Activated T-helper 17 cell treated with anti-CD3 and anti-CD28 coated beads, Interleukin-2, amount 50 U/mL, for 72 hours (primary cell): ENCODE data around the gene RNF114. TPM values are rescaled to one million over a fixed set of nuclear protein-coding genes. Genes with fewer than 3 reads are reported as not detected.
"Not testable (repeated sequence)": the region's sequence is repeated elsewhere in the genome, so short reads cannot be mapped to it uniquely, and the experiment has no call there.

Source experiments
- ATAC-seq: fragments of 150-1000 bp; cut with Tn5 transposase; replicated peaks from 2 replicates; pipeline ENCODE4 v1.10.0; 2021; ENCODE audit warnings: mild to moderate bottlenecking, moderate library complexity
- H3K27ac Mint-ChIP-seq: one replicate; pipeline ENCODE4 v1.8.0; 2022; ENCODE audit warnings: mixed read lengths
- H3K27me3 Mint-ChIP-seq: one replicate; pipeline ENCODE4 v1.8.0; 2022; ENCODE audit warnings: mixed read lengths
- H3K36me3 Mint-ChIP-seq: one replicate; pipeline ENCODE4 v1.8.0; 2022; ENCODE audit warnings: low read depth, mild to moderate bottlenecking, mixed read lengths
- H3K4me1 Mint-ChIP-seq: one replicate; pipeline ENCODE4 v1.8.0; 2022; ENCODE audit warnings: mixed read lengths
- H3K4me3 Mint-ChIP-seq: one replicate; pipeline ENCODE4 v1.8.0; 2022; ENCODE audit warnings: mild to moderate bottlenecking, mixed read lengths
- H3K9me3 Mint-ChIP-seq: one replicate; pipeline ENCODE4 v1.8.0; 2022; ENCODE audit warnings: mixed read lengths
- total RNA-seq, 2 donors: library from RNA; stranded (reverse); gene quantifications; one replicate each; pipeline ENCODE4 v1.2.3, GENCODE V29; 2022

RNF114 gene
- total RNA-seq, 2 donors from 2014 or later = 59.8 to 65.0 TPM

DNA sequence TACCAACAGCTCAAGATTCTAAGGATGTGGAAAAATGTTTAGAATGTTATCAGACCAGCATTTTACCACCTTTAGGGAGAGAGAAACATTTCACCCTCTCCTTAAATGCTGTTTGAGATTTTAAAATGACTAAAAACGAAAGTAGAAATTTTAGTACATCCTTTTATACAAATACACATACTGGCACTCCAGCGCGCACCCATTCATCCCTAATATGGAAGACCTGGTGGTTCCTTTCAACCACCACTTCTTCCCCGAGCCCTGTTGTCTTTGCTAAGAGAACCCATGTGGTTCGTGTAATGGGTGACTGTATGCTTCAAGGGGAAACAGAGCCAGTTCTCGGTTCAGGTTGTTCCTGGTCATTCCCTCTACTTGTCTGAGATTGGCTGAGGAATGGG lies 42.1 kb upstream of the RNF114 start:
- Mint-ChIP-seq H3K36me3 (peaks cover 14% of the 10 kb centered on the region), H3K9me3 (no peaks in the 10 kb centered on the region), H3K27ac (peak overlapping the region; percentile 93), H3K4me3 (peak overlapping the region; percentile 75), H3K4me1 (peaks cover 22% of the 10 kb centered on the region), H3K27me3 (no peaks in the 10 kb centered on the region)
- ATAC-seq = peak; percentile 87

DNA sequence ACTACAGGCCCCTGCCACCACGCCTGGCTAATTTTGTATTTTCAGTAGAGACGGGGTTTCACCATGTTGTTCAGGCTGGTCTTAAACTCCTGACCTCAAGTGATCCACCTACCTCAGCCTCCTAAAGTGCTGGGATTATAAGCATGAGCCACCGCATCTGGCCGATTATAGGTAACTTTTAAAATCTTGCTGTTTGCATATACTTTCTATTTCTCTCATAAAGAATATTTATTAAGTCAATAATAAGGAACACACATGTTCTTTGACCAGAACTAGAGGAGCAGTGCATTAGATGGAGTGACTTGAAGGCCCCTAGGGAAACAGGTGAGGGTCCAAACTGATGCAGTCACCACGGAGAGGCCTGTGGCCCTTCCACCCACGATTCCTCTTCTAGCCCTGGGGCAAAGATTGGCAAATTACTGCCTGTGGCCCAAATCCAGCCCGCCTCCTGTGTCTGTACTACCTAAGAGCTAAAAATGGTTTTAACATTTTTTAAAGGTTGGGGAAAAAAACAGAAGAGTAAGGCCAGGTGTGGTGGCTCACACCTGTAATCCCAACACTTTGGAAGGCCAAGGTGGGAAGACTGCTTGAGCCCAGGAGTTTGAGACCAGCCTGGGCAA lies 40.6 kb upstream of the RNF114 start:
- not testable (repeated sequence) for H3K9me3 Mint-ChIP-seq, H3K36me3 Mint-ChIP-seq, H3K27ac Mint-ChIP-seq, ATAC-seq, H3K4me3 Mint-ChIP-seq, H3K27me3 Mint-ChIP-seq
- H3K4me1 Mint-ChIP-seq = peaks cover 22% of the 10 kb centered on the region

DNA sequence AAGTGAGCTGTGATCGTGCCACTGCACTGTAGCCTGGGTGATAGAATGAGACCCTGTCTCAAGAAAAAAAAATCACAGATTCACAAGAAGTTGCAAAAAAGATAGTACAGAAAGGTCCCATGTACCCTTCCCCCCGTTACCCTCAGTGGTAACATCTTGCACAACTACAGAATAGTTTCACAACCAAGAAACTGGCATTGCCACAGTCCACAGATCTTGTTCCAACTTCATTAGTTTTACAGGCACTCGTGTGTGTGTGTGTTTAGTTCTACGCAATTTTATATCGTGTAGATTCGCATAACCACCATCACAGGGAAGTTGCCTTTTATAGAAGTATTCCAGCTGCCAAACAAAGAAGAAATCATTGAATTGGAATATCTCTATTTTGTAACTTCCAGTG lies 40.0 kb upstream of the RNF114 start:
- Mint-ChIP-seq H3K36me3 (no peaks in the 10 kb centered on the region), H3K9me3 (no peaks in the 10 kb centered on the region), H3K4me3 (no peak overlapping the region), H3K27me3 (no peaks in the 10 kb centered on the region), H3K4me1 (peaks cover 22% of the 10 kb centered on the region), H3K27ac (no peak overlapping the region)
- no peak for ATAC-seq

DNA sequence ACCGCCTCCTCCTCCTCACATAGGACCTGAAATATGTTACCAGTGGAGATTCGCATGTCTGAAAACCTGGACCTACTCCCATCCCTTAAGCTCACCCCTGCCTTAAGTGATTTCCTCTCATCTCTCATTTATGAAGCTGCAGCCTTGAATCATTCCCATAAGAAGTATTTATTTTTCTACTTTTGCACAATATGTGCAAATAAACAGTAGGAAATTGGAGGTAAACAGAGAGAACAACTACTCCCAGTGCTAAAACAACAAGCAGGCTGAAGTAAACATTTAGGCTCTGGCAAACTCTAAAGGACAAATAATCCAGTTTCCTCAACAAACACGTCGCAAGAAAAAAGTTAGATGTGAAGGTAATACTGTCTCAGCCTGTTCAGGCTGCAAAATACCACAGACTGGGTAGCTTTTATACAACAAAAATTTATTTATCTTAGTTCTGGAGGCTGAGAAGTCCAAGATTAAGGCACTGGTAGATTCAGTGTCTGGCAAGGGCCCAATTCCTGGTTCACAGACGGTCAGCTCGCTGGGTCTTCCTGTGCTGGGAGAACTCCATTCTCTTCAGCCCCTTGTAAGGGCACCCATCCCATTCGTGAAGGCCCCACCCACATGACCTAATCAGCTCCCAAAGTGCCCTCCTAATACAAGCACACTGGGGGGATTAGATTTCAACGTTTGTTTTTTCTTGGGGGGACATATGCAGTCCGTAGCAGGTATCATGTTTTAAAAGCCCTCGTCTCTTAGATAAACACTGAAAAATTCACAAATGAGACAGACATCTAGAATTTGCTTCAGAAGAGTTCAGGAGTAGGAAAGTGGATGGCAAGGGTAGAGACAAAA lies 36.4 kb upstream of the RNF114 start:
- ATAC-seq = no peak
- Mint-ChIP-seq H3K4me3 (no peak overlapping the region), H3K27ac (no peak overlapping the region), H3K4me1 (peaks cover 5% of the 10 kb centered on the region), H3K9me3 (no peaks in the 10 kb centered on the region), H3K27me3 (no peaks in the 10 kb centered on the region), H3K36me3 (peaks cover 23% of the 10 kb centered on the region)

DNA sequence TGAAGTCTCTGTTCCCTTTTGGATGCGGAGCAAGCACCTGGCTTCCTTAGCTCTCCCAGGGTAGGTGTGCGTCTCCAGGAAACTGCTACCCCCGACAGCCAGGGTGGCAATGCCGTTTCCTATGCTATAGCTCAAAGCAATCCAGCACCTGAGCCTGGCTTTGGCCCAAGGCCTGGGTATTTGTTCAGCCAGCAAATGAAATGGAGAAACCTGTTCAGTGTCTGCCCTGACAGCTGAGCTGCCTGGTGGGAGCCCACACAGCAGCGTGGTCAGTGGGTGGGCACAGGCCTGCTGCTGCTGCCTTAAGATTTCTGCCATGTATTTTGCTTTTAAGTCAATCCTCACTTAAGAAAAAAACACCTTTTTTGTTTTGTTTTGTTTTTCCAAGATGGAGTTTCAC lies 34.6 kb upstream of the RNF114 start:
- Mint-ChIP-seq H3K27me3 (no peaks in the 10 kb centered on the region), H3K9me3 (no peaks in the 10 kb centered on the region), H3K4me3 (no peak overlapping the region), H3K4me1 (peaks cover 3% of the 10 kb centered on the region), H3K36me3 (peaks cover 41% of the 10 kb centered on the region), H3K27ac (no peak overlapping the region)
- no peak for ATAC-seq

DNA sequence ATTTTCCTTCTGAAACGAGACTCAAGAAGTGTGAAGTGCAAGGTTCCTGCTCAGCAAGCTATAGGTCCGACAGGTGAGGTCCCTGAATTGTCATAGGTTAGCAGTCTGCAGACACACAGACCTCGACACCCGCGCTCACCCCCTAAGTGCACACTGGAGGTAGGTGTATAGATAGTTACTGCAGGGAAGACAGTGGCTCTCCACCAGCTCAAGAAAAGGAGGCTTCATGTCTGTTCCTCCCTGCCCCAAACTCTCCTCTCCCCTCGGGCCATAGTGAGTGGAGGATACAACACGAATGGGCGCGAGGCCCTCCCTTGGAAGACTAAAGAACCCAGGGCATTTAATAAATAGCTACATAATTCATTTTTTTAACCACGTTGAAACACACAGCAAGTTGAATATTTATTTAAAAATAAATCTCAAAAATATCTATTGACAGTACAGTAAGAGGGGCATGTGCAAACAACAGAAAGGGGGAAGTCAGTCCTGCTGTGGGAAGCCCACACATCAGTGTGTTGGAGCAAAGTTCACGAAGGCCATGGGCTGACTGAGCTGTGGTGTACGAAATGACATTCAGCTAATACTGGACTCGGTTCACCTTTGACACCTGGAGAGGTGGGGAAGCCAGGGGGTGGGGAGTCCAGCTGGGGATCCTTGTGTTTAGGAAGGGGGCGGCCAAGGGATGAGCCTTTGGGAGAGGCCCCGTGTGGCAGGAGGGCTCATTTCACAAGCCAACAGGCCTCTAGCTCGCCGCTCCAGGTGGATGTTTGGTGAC lies 31.6 kb upstream of the RNF114 start:
- H3K4me1 Mint-ChIP-seq = peaks cover 3% of the 10 kb centered on the region
- no peak overlapping the region for H3K27ac Mint-ChIP-seq
- H3K9me3 Mint-ChIP-seq = no peaks in the 10 kb centered on the region
- no peak for ATAC-seq
- no peak overlapping the region for H3K4me3 Mint-ChIP-seq
- no peaks in the 10 kb centered on the region for H3K27me3 Mint-ChIP-seq
- H3K36me3 Mint-ChIP-seq = peaks cover 66% of the 10 kb centered on the region

DNA sequence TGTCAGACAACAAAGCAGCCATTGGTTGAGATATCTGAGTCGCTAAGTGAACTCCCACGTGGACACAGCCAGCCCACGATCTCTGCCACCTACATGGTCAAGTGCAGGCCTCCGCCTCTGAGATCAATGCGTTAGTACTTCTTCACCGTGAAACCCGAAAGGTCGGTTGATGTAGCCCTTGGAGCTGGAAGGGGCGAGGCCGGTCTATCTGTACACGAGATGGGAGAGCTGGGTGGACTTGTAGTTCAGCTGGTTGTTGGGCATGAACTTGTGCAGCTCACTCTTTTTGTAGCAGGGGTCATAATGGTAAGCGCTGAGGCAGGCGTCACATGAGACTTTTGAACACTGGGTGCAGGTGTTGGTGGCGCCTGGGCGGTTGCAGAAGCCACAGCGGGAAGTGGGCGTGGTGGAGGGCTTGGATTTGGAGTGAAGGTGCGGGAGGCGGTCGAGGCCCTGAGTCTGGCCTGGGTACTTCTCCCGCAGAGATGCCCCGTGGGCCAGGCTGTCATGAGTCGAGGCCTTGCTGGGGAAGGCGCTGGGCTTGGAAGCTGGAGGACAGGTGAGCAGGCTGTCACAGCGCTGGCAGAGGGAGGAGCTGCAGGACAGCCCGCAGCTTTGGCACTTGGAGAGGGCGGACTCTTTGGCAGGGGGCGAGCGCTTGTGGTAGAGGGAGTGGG lies 30.6 kb upstream of the RNF114 start:
- Mint-ChIP-seq H3K4me3 (no peak overlapping the region), H3K4me1 (peaks cover 5% of the 10 kb centered on the region), H3K27ac (no peak overlapping the region), H3K36me3 (peaks cover 75% of the 10 kb centered on the region), H3K27me3 (no peaks in the 10 kb centered on the region), H3K9me3 (no peaks in the 10 kb centered on the region)
- ATAC-seq = no peak

DNA sequence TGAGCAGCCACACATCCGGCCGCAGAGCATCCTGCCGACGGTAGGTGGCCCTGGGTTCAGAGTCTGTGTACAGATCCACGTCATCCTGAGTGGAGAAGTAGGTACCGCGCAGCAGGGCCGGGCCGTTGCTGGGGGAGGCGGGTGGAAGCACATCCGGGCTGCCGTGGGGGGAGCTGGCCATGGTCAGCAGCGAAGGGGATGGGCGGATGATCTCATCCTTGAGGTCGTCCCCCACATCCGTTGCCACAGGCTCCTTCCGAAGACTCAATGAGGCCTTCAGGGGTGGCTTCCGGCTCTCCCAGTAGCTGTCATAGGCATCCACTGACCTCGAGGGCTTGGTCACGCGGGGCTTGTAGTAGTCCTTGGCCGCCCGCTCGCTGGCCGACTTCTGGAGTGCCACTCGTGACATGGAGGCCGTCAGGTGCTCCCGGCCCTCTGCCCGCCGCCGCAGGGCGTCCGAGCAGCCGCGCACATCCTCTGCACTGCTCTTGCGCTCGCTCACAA lies 30.0 kb upstream of the RNF114 start:
- Mint-ChIP-seq H3K9me3 (no peaks in the 10 kb centered on the region), H3K4me1 (peaks cover 5% of the 10 kb centered on the region), H3K36me3 (peaks cover 75% of the 10 kb centered on the region), H3K4me3 (no peak overlapping the region), H3K27ac (no peak overlapping the region), H3K27me3 (no peaks in the 10 kb centered on the region)
- no peak for ATAC-seq

DNA sequence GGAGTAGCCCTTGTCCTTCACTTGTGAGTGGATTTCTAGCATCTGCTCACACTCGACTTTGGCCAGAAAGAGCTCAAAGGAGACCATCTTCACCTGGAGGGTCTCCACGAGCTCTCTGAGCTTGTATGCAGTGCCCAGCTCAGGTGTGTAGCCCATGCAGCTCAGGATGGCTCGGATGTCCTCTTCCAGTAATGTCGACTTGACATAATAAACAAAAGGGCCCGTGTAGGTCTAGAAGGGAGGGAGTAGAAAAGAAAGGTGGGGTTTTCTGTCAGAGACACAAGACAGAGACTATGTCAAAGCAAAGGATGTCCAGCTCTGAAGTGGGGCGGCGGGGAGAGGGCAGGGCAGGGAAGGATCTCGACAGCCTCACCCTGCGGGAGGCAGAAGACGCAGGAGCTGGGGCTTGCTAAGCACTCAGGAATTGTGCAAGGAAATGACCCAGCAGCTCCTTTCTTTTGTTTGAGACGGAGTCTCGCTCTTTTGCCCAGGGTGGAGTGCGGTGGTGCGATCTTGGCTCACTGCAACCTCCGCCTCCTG lies 29.5 kb upstream of the RNF114 start:
- Mint-ChIP-seq H3K4me3 (no peak overlapping the region), H3K36me3 (peaks cover 75% of the 10 kb centered on the region), H3K27me3 (no peaks in the 10 kb centered on the region), H3K27ac (no peak overlapping the region), H3K9me3 (no peaks in the 10 kb centered on the region), H3K4me1 (peaks cover 5% of the 10 kb centered on the region)
- no peak for ATAC-seq

DNA sequence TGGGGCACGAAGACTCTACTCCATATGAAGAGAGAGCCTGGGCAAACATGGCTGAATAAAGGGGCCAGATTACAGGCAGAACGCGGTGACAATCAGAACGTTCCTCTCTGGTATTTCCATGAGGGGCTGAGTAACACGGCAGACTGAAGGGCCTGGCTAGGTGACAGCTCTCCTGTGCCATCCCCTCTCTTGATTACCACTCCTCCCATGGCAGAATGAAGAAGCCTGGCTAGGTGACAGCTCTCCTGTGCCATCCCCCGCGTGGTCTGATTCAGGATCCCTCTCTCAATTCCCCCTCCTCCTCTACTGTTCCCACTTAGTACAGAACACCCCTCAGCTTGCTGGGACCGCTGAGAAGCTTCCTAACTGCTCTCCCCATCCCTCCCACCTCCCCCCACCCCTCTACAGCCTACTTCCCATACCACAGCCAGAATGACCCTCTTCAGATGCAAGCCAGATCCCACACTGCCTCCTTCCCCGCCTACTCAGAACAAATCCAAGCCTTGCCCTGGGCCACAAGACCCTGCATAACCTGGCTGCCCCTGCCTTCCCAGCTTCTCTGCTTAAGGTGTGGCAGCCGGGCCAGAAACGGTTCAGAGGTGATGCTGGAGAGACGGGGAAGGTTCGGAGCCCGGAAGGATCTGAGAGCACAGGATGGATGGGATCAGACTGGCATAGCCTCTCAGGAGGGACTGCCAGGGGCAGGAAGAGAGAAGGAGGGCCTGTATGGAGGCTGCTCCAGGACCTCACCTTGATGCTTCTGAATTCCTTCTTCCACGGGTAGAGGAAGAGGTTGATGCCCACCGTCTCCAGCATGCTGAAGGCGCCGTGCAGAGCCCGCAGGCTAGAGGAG lies 28.6 kb upstream of the RNF114 start:
- H3K36me3 Mint-ChIP-seq = peaks cover 76% of the 10 kb centered on the region
- no peaks in the 10 kb centered on the region for H3K9me3 Mint-ChIP-seq
- no peak for ATAC-seq
- H3K4me1 Mint-ChIP-seq = peaks cover 8% of the 10 kb centered on the region
- H3K4me3 Mint-ChIP-seq = no peak overlapping the region
- H3K27ac Mint-ChIP-seq = no peak overlapping the region
- no peaks in the 10 kb centered on the region for H3K27me3 Mint-ChIP-seq

DNA sequence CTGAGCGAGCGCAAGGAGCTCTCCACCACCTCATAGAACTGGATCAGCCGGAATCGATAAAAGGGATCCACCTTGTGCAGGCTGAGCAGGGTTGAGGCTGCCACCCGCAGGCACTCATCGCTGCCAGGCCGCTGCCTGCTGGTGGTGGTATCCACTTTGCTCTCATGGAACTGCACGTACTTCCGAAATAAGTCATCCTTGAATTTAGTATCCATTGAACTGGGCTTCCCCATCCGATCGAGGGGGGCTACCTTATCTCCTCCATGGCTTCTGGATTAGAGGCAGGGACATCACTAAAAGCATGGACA lies 28.0 kb upstream of the RNF114 start:
- Mint-ChIP-seq H3K27ac (no peak overlapping the region), H3K4me1 (peaks cover 9% of the 10 kb centered on the region), H3K9me3 (no peaks in the 10 kb centered on the region), H3K36me3 (peaks cover 72% of the 10 kb centered on the region), H3K4me3 (no peak overlapping the region), H3K27me3 (no peaks in the 10 kb centered on the region)
- no peak for ATAC-seq

DNA sequence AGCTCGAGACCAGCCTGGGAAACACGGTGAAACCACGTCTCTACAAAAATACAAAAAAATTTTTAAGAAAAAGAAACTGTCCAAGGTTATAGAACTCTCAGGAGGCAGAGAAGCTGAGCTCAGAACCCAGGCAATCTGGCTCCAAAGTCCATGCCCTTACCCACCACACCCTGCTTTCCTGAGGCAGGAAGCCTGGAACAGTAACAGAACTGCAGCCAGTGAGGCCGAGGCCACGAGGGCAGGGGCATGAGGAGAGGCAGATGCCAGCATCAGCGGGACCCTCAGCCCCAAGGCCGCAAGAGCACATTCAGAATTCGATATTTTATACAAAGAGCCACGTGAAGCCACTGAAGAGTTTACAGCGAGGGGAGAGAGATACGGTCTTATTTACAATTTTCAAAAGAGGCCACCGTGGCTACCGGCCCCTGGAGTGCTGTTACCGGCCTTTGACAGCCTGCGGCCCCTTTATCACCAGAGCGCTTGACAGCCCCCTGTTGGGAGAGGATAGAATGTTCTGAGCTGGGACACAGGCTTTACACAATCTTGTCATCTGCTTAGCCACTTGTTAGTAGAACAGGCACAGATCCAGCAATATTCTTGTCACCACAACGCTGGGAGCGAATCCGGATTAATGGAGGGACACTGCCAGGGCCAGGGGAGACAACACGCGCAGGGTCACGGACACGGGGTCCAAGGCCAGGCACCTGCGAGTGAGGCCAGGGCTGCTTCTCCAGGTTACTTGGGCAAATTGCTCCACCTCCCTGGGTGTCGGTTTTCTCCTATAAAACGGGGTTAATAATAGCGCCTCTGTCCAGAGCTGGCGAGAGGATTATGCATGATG lies 26.5 kb upstream of the RNF114 start:
- Mint-ChIP-seq H3K4me3 (no peak overlapping the region), H3K4me1 (peaks cover 9% of the 10 kb centered on the region), H3K27ac (peak overlapping the region; percentile 51), H3K9me3 (no peaks in the 10 kb centered on the region), H3K27me3 (no peaks in the 10 kb centered on the region), H3K36me3 (peaks cover 57% of the 10 kb centered on the region)
- ATAC-seq = no peak

DNA sequence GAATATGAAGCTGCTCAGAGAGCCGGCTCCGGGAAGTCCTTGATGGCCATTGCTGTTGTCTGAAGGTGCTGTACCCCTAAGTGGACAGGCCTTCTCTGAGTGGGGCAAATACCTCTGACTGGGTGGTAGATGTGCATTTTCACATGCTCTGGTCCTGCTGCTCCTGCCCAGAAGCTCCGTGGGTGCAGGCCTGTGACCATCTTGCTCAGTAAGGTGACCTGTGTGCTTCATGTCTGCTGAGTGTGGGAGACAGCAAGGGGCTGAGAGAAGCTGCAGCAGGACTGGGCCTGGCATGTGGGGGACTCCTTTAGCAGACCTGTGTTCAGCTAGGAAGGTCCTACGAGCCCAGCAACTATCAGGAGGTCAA lies 25.9 kb upstream of the RNF114 start:
- Mint-ChIP-seq H3K9me3 (no peaks in the 10 kb centered on the region), H3K4me3 (no peak overlapping the region), H3K27me3 (no peaks in the 10 kb centered on the region), H3K27ac (no peak overlapping the region), H3K4me1 (peaks cover 9% of the 10 kb centered on the region), H3K36me3 (peaks cover 50% of the 10 kb centered on the region)
- ATAC-seq = no peak
